K562 (cell line): Measurements from ENCODE around the gene SLC7A5. TPM values are rescaled to one million over a fixed set of nuclear protein-coding genes. Genes with fewer than 3 reads are reported as not detected.

ENCODE experiments used
- ATAC-seq: fragments of 200-7000 bp; cut with Tn5 transposase; 3 replicates; pipeline ENCODE4 v1.9.1; 2020; ENCODE audit warnings: moderate library complexity
- BruUV-seq: library from RNA; stranded (reverse); fragments of 400-500 nt; replicated peaks from 2 replicates; lab custom pipeline; 2021; lab: Mats Ljungman, UMichigan
- CTCF ChIA-PET: fragments of 300-600 bp; formaldehyde crosslinking; extraction: SDS; loops from one replicate; lab custom pipeline; 2021; ENCODE audit warnings: low intra/inter-chr PET ratio; lab: Yijun Ruan, JAX
- POLR2A ChIA-PET: fragments of 300-600, 350-650 bp; sonication (Branson Sonifier 250); formaldehyde crosslinking; extraction: SDS; loops from one replicate; lab custom pipeline; 2021; ENCODE audit warnings: antibody characterized with exemption, inconsistent platforms; lab: Yijun Ruan, JAX
- DNase-seq, 4 experiments: peaks; one replicate each; pipeline versions ENCODE4 v3.0.0 to v3.0.0-alpha.2; 2011 to 2018; ENCODE audit warnings: low spot score in 3 of 4, mixed read lengths in 3 of 4; ENCODE audit errors: extremely low read depth in 1 of 4
- FAIRE-seq: peaks from 2 replicates; lab custom pipeline; 2011; peaks lifted over from hg19 to GRCh38; lab: Jason Lieb, UNC
- H2AFZ ChIP-seq: 2 replicates; pipeline ENCODE4 v1.6.0; 2011; ENCODE audit warnings: low read depth, low read length, control low read depth, inconsistent platforms
- H3K27ac ChIP-seq: fragments of 200-600 bp; 3 replicates; pipeline ENCODE4 v1.8.0; 2011; ENCODE audit warnings: low read depth, mild to moderate bottlenecking, control low read depth, inconsistent platforms, low read length, moderate library complexity, mixed read lengths; ENCODE audit errors: extremely low read depth
- H3K27me3 ChIP-seq, 2 experiments: fragments of 300-600 bp in 1 of 2; 2 replicates in 1 of 2; 3 replicates in 1 of 2; pipeline versions ENCODE4 v1.6.0 to v1.8.0; 2011; ENCODE audit warnings: inconsistent platforms in 2 of 2, low read length in 2 of 2, mild to moderate bottlenecking in 1 of 2, mixed read lengths in 1 of 2, moderate library complexity in 1 of 2; ENCODE audit not compliant: control insufficient read depth in 2 of 2, insufficient read depth in 2 of 2
- H3K36me3 ChIP-seq: fragments of 300-600 bp; 3 replicates; pipeline ENCODE4 v1.8.0; 2011; ENCODE audit warnings: mild to moderate bottlenecking, low read length, inconsistent platforms; ENCODE audit not compliant: control insufficient read depth, insufficient read depth
- H3K4me1 ChIP-seq, 2 experiments: fragments of 200-600 bp in 1 of 2; replicated peaks in 1 of 2; 2 replicates in 1 of 2; 3 replicates in 1 of 2; pipeline versions ENCODE4 v1.5.1 to v1.8.0; 2011; ENCODE audit warnings: inconsistent platforms in 2 of 2, low read length in 2 of 2, mild to moderate bottlenecking in 1 of 2, mixed read lengths in 1 of 2, moderate library complexity in 1 of 2; ENCODE audit not compliant: control insufficient read depth in 2 of 2, insufficient read depth in 2 of 2
- H3K4me2 ChIP-seq: 2 replicates; pipeline ENCODE4 v1.6.1; 2011; ENCODE audit warnings: low read length, control low read depth, inconsistent platforms, mixed read lengths; ENCODE audit not compliant: insufficient read depth
- H3K4me3 ChIP-seq: fragments of 200-600 bp; sonication (generic), shearing (Covaris generic); 2 replicates; pipeline ENCODE4 v1.5.1; 2016; ENCODE audit warnings: control low read depth, inconsistent platforms
- H3K79me2 ChIP-seq: fragments of 200-600 bp; 3 replicates; pipeline ENCODE4 v1.8.0; 2011; ENCODE audit warnings: low read length, inconsistent platforms; ENCODE audit not compliant: control insufficient read depth, insufficient read depth
- H3K9ac ChIP-seq, 2 experiments: 2 replicates each; pipeline versions ENCODE4 v1.6.0 to v1.6.1; 2011; ENCODE audit warnings: low read depth in 2 of 2, low read length in 2 of 2, control low read depth in 1 of 2, inconsistent platforms in 1 of 2, mild to moderate bottlenecking in 1 of 2, mixed read lengths in 1 of 2; ENCODE audit not compliant: insufficient read depth in 1 of 2
- H3K9me1 ChIP-seq: one replicate; pipeline ENCODE4 v1.6.0; 2011; ENCODE audit warnings: inconsistent platforms, mild to moderate bottlenecking, low read length, moderate library complexity; ENCODE audit not compliant: control insufficient read depth, insufficient read depth
- H3K9me3 ChIP-seq: replicated peaks from 2 replicates; pipeline ENCODE4 v1.5.1; 2011; ENCODE audit warnings: low read depth, low read length, inconsistent platforms; ENCODE audit not compliant: control insufficient read depth, insufficient read depth
- H4K20me1 ChIP-seq: replicated peaks from 2 replicates; pipeline ENCODE4 v1.6.1; 2011; ENCODE audit warnings: low read length, inconsistent platforms, mixed read lengths; ENCODE audit not compliant: control insufficient read depth, insufficient read depth
- CC2D1A ChIP-seq: fragments of 450-650 bp; IDR thresholded peaks from 2 replicates; pipeline ENCODE4 v1.6.1; 2017; ENCODE audit warnings: mild to moderate bottlenecking
- CTCF ChIP-seq, 3 experiments: IDR thresholded peaks in 2 of 3; conservative IDR thresholded peaks in 1 of 3; 2 replicates each; pipeline ENCODE4 v1.5.1; 2011 to 2012; ENCODE audit warnings: low read length in 3 of 3, mild to moderate bottlenecking in 3 of 3, control low read depth in 2 of 3, improper control_type of control experiment in 1 of 3, inconsistent platforms in 1 of 3, low read depth in 1 of 3, mixed read lengths in 1 of 3, moderate library complexity in 1 of 3; ENCODE audit not compliant: insufficient read depth in 2 of 3
- HMGN3 ChIP-seq: IDR thresholded peaks from 2 replicates; pipeline ENCODE4 v1.6.1; 2011; ENCODE audit warnings: borderline replicate concordance, low read depth, mild to moderate bottlenecking, mixed read lengths, low read length; ENCODE audit not compliant: insufficient read length; ENCODE audit errors: extremely low read depth
- ILK ChIP-seq: fragments of 450-650 bp; IDR thresholded peaks from 2 replicates; pipeline ENCODE4 v1.6.1; 2016; ENCODE audit warnings: missing genetic modification characterization, low read depth, mild to moderate bottlenecking, missing compliant biosample characterization, moderate library complexity, borderline replicate concordance
- MECOM ChIP-seq: fragments of 250-450 bp; sonication (Bioruptor Pico); IDR thresholded peaks from 2 replicates; pipeline ENCODE4 v1.8.0; 2022; ENCODE audit warnings: inconsistent platforms
- POLR2G ChIP-seq: fragments of 200-400 bp; formaldehyde crosslinking; IDR thresholded peaks from 2 replicates; pipeline ENCODE4 v1.6.1; 2017; ENCODE audit warnings: low read depth, mild to moderate bottlenecking, antibody characterized with exemption, low read length, moderate library complexity
- RBM22 ChIP-seq: fragments of 200-400 bp; formaldehyde crosslinking; IDR thresholded peaks from 2 replicates; pipeline ENCODE4 v1.6.1; 2018; ENCODE audit warnings: low read length, low read depth; ENCODE audit not compliant: poor library complexity, severe bottlenecking
- WGBS: fragments of 100-300 bp; shearing (Covaris generic); methylation state at CpG from one replicate; pipeline ENCODE4 v1.1.6; 2016; ENCODE audit warnings: low coverage, mixed read lengths; ENCODE audit not compliant: insufficient coverage; ENCODE audit errors: missing lambda C conversion rate; 5-methylcytosine and 5-hydroxymethylcytosine counted together
- in situ Hi-C: fragments of 300-500 bp; cut with MboI; formaldehyde crosslinking; loops from 4 replicates; pipeline ENCODE4 v1.15.0; 2018; ENCODE audit warnings: inconsistent platforms, mixed read lengths
- intact Hi-C: fragments of 100-400 bp; cut with micrococcal nuclease; formaldehyde crosslinking; loops from 2 replicates; pipeline ENCODE4 v1.14.2; 2022
- polyA plus RNA-seq, 8 experiments: library from polyadenylated mRNA; depleted of rRNA in 4 of 8; stranded (reverse) in 5 of 8; unstranded in 3 of 8; fragments of >200 nt; fragmentation: Nextera tagmentation in 2 of 8; fragmentation: Illumina TruSeq in 1 of 8; extraction: Ambion mirVana in 2 of 8; extraction: Trizol in 1 of 8; gene quantifications; 2 replicates each; pipeline versions ENCODE4 v1.2.1 to v1.2.3, GENCODE V29; 2011 to 2014; ENCODE audit warnings: inconsistent platforms in 1 of 8, missing spikeins in 1 of 8
- total RNA-seq, 7 experiments: library from RNA; depleted of rRNA in 6 of 7; stranded (reverse); fragments of >200 nt in 6 of 7; fragmentation: Illumina TruSeq in 2 of 7; extraction: Trizol in 2 of 7; gene quantifications; 2 replicates each; pipeline versions ENCODE4 v1.2.1 to v1.2.3, GENCODE V29; 2011 to 2021; ENCODE audit warnings: low replicate concordance in 1 of 7

The SLC7A5 gene
- total and polyA plus RNA-seq, 9 of the 15 experiments (the other 6 are each of a cell fraction or from before 2014, with no cell fraction given) = 1.9 to 220 (median 18.6) TPM

- peaks cover 8% of the 10 kb centered on the region for H3K9me1 ChIP-seq
- intact Hi-C loops = no loop called here
- TF ChIP-seq POLR2G = peak; percentile 8
- no peak for TF ChIP-seq ILK
- TF ChIP-seq, all 486 proteins: peak for 1
- in situ Hi-C loops = no loop called here
- H3K9ac ChIP-seq = peak overlapping the region in 1 of 2 experiments; percentile 74; a peak in 2 of 4 replicates
- ChIA-PET CTCF (no interaction called here), POLR2A (interaction anchor here (1.5 to 2.1 kb wide), 3 partner anchors 9 to 38 kb away, joined by 5 to 10 read pairs (median 9); no protein-coding TSS in a partner anchor)
- no peaks in the 10 kb centered on the region for H3K9me3 ChIP-seq
- no peaks in the 10 kb centered on the region for H3K27me3 ChIP-seq
- DNase-seq (no peak), FAIRE-seq (no peak), ATAC-seq (no peak)
- H3K4me1 ChIP-seq = peaks cover 0 to 62% of the 10 kb centered on the region in 2 experiments; a peak in 2 of 5 replicates
- H3K4me2 ChIP-seq = no peak overlapping the region
- peaks cover 74% of the 10 kb centered on the region for H3K79me2 ChIP-seq
- H3K27ac ChIP-seq = no peak overlapping the region
- H2AFZ ChIP-seq = no peak overlapping the region
- H4K20me1 ChIP-seq = peaks cover 71% of the 10 kb centered on the region
- WGBS = 96% methylated on average over 13 of the region's 13 CpGs
- no TSS peak for BruUV-seq
- no peak overlapping the region for H3K4me3 ChIP-seq
- H3K36me3 ChIP-seq = peaks cover 96% of the 10 kb centered on the region
Observed at GRCh38 chr16:87844809-87845208, 24.5 kb downstream of the SLC7A5 start.

GRCh38 chr16:87844120-87844733, 25.1 kb downstream of the SLC7A5 start:
- WGBS = 93% methylated on average over 21 of the region's 30 CpGs
- no TSS peak for BruUV-seq
- Histone ChIP-seq H3K36me3 (peaks cover 96% of the 10 kb centered on the region), H3K9me3 (no peaks in the 10 kb centered on the region), H3K27ac (no peak overlapping the region), H3K9ac (peak overlapping the region in 1 of 2 experiments; percentile 74; a peak in 2 of 4 replicates), H3K79me2 (peaks cover 68% of the 10 kb centered on the region), H4K20me1 (peaks cover 74% of the 10 kb centered on the region), H3K4me3 (no peak overlapping the region), H2AFZ (no peak overlapping the region), H3K27me3 (no peaks in the 10 kb centered on the region), H3K4me2 (no peak overlapping the region), H3K4me1 (peaks cover 0 to 63% of the 10 kb centered on the region in 2 experiments; a peak in 2 of 5 replicates), H3K9me1 (peaks cover 8% of the 10 kb centered on the region)
- TF ChIP-seq CTCF (IDR thresholded peaks at IDR 0.05 in 2 of 3, conservative IDR thresholded peaks at IDR 0.05 in 1 of 3; ENCODE audit: insufficient read depth in 2 of 3, low read depth in 1 of 3, low read length in 3 of 3) (0 out of 6 replicates have a peak, but pooled peaks of 1 of the 3 experiments have one; percentile 18), HMGN3 (peak; percentile 13), POLR2G (peak; percentile 54), MECOM (CRISPR knock-in tag) (no peak), RBM22 (peak; percentile 63), CC2D1A (no peak)
- ChIA-PET CTCF (no interaction called here), POLR2A (no interaction called here)
- intact Hi-C loops = no loop called here
- DNase-seq (no peak), FAIRE-seq (no peak), ATAC-seq (no peak)
- in situ Hi-C loops = no loop called here
